Stimulated activated CD4-positive, alpha-beta T cell treated with anti-CD3 and anti-CD28 coated beads, Interleukin-15, amount 100 ng/mL, for 24 hours (primary cell): ENCODE results near the gene ST6GALNAC4.
A peak's percentile ranks its signal among the peaks of the same experiment; 100 is the strongest.

Experiments used
- DNase-seq: peaks from one replicate; pipeline ENCODE4 v3.0.0-alpha.2; 2020

Gene ST6GALNAC4

GRCh38 chr9:127916720-127917581 lies at the start of gene ST6GALNAC4:
ST6GALNAC4 (minus strand) TSS chr9:127917041; CDS start chr9:127916419, 622 bp downstream.
- DNase-seq: peak; percentile 96

- DNase-seq: peak; percentile 3
Measured at GRCh38 chr9:127965953-127966352, 49.1 kb upstream of the ST6GALNAC4 start.

GRCh38 chr9:127963359-127964064 lies 46.7 kb upstream of the ST6GALNAC4 start:
- peak; percentile 40 for DNase-seq

- DNase-seq: no peak
Measured at GRCh38 chr9:127963041-127963358, 46.2 kb upstream of the ST6GALNAC4 start.

GRCh38 chr9:127962278-127962677 lies 45.4 kb upstream of the ST6GALNAC4 start:
- DNase-seq: peak; percentile 3

- DNase-seq: no peak
Measured at GRCh38 chr9:127961613-127962155, 44.8 kb upstream of the ST6GALNAC4 start.

DNA sequence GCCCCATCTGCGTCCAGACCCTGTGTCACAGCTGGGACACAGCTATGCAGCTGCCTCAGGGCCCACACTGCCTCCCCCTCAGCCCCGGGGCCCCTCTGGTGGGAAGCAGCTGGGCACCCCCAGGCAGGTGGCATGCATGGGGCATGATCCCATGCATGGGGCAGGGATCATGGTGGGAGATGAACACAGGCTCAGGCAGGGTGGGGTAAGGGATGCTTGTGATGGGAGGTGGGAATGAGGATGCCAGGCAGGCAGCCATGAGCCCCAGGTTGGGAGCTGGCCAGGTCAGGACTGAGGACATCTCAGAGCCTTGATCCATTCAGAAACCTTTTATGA lies 44.3 kb upstream of the ST6GALNAC4 start:
- DNase-seq: peak; percentile 2

DNA sequence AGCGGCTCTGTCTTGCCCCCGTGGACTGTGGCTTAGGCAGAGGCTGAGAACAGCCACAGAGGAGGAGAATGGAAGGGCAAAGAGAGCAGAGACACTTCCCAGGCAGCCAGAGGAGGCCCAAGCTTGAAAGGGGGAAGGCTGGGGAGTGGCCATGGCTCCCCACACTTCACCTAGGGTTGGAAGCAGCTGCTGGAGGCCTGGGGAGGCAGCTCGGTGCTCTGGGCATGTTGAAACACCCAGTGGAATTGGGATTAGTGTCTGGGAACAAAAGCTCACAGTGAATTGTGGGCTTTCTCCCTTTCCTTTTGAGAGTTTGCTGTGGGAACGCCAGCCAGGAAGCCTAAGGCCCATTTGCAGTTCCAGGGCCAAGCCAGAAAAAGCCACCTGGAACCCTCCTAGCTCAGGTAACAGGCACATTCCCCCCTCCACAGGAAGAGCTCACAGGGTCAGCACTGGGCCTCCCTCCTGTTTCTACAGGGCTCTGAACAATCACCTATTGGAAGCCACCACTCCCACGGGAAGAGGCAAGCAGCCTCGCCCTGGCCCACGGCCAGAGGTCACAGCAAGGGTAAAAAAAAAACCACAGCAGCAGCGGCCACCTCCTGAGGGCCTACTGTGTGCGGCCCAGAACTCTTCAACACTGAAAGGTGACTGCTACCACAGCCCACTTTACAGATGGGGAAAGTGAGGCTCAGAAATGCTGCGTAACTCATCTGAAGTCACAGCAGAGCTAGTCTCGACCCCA lies 43.7 kb upstream of the ST6GALNAC4 start:
- DNase-seq: no peak

DNA sequence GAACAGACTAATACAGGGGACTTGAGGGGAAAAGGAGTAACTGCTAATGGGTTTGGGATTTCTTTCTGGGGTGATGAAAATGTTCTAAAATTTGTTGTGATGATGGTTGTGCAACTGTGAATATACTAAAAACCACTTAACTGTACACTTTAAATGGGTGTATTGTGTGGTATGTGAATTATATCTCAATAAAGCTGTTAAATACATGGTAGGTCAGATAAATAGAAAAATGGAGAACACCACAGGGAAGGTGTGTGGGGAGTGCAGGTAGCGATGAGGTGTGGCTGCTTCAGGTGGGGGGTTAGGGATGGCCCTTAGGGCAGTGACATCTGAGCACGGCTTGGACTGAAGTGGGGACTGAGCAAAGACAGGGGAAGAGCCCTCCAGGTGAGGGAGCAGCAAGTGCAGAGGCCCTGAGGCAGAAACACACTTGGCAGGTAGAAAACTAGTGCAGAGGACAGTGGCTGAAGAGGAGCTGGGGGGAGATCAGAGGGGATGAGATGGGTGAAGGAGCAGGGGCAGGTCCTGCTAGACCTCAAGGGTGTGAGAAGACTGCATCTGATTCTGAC lies 43.1 kb upstream of the ST6GALNAC4 start:
- no peak for DNase-seq

DNA sequence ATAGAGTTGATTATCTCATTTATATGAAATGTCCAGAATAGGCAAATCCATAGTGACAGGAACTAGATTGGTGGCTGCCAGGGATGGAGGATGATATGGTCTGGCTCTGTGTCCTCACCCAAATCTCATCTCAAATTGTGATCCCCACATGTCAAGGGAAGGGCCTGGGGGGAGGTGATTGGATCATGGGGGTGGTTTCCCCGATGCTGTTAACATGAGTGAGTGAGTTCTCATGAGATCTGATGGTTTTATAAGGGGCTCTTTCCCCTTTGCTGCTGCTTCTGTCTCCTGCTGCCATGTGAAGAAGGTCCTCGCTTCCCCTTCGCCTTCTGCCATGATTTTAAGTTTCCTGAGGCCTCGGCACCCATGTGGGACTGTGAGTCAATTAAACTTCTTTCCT lies 42.6 kb upstream of the ST6GALNAC4 start:
- no peak for DNase-seq

DNA sequence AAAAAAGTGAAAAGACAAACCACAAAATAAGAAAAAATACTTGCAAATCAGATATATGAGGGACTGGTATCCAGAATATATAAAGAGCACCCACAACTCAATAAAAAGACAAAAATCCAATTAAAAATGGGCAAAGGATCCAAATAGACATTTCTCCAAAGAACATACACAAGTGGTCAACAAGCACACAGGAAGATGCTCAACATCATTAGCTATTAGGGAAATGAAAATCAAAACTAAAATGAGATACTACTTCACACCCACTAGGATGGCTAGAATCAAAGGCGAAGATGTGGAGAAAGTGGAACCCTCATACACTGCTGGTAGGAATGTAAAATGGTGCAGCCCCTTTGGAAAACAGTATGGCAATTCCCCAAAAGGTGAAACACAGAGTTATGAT lies 41.9 kb upstream of the ST6GALNAC4 start:
- no peak for DNase-seq

GRCh38 chr9:127955294-127956015 lies 38.6 kb upstream of the ST6GALNAC4 start:
- peak; percentile 91 for DNase-seq

DNA sequence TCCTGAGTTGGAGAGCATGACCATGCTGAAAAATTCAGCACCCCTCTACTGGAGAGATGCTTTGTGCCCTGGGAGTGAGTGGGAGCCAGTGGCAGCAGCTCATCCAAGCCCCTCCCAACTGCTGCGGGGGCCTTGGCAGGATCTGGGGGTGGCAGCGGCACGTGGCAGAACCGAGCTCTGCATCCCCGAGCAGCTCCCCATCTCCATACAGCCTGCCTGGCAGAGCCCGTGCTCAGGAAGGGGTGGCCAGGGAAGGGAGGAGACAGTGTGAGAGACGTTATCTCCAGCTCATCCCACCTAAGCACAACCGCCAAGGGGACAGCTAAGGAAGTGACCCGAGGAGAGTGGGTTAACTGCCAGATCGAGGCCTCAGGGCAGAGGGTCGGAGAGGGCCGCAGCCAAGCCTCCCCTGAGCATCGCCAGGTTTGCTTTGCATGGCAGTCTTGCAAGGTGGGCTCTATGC lies 38.0 kb upstream of the ST6GALNAC4 start:
- no peak for DNase-seq

GRCh38 chr9:127953768-127954505 lies 37.1 kb upstream of the ST6GALNAC4 start:
- no peak for DNase-seq

- no peak for DNase-seq
Measured at GRCh38 chr9:127953154-127953553, 36.3 kb upstream of the ST6GALNAC4 start.

DNA sequence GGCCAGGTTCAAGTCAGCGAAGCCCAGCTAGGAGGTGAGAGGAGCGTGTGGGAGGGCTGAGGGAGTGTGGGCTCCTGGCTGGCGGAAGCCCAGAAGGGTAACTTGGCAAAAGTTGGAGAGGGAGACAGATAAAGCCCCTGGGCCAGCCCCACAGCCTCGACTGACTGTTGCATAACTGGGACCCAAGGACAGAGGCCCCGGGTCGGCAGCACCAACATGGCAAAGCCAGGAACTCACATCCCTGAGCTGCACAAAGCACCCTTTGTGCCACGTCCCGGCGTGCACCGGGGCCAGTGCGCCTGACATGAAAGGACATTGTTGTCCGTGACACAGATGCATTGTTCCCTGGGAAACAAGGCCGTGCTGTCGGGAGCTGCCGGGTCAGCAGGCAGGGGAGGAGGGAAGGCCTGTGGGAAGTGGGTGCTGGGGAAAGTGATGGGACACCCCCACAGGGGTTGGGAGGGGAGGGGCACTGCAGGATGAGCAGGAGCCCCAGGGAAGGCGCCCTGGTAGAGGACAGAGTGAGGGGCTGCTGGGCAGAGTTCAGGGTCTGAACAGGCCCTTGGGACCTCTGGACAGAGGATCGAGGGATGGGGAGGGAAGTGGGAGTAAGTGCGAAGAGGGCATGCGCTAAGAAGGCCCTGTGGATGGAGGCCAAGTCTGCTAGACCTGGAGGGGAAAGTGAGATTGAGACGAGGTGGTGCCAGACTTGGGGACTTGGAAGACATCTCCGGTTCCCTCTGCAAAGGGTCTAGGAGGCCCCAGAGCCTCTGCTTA lies 33.9 kb upstream of the ST6GALNAC4 start:
- DNase-seq: no peak

GRCh38 chr9:127949827-127950512 lies 33.1 kb upstream of the ST6GALNAC4 start:
- DNase-seq: no peak

DNA sequence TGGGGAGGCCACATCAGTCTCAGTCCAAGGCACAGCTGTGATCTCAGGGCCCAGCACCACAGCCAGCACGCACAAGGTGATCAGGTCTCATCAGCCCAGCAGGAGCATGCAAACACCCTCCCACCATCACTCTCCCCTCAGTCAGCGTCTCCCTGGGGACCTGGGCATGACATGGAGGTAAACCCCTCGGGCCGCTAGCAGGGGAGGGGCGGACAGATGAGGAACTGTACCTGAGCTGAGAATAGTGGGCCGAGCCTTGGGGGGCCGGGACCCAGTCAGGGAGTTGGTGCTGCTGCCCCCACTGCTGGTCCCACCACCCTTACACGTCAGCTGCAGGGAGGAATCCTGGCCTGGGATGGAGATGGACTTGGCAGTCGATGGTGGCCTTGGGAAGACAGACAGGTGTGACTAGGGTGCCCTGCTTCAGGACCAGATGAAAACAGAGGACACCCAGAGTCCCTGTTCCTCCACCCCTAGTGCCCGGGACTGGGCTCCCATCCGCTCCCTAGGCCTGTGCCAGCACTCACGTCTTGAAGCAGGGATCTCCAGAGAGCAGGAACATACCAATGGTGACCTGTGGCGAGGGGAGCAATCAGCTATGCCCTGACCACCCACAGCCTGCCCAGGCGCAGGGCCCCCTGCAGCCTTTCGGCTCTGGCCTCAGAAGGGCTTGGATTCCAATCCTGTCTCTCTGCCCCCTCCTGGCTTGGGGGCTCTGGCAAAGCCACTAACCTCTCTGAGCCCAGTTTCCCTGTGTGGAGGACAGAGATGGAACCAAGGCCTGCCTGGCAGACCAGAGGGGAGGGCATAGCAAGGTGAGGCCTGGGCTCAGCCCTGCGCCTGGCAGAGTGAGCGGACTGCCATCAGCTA lies 31.2 kb upstream of the ST6GALNAC4 start:
- DNase-seq: no peak

DNA sequence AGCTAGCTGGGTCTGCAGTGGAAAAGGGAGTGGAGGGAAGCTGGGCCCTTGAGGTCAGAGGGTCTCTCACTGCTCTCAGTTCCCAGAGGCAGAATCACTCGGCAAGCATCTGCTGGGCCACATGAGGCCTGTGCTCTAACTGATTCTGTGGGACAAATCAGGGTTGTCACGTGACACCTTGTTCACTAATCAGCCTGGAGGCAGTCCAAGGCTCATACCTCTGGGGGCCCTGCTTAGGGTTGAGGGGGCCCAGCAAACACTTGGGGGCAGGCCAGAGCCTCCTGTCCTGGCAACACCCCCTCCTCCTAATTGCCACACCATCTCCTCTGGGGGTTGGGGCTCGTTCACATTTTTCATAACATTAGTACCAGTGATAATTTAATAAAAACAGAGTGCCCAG lies 29.9 kb upstream of the ST6GALNAC4 start:
- DNase-seq: no peak
